Muscle layer of colon (tissue), 2 donors: ENCODE results near the gene LRRC40.

Source experiments
- H3K27ac ChIP-seq: one replicate; pipeline ENCODE4 v1.7.0; 2013; ENCODE audit warnings: low read depth, mild to moderate bottlenecking, low read length, moderate library complexity
- H3K27me3 ChIP-seq, 2 donors: one replicate each; pipeline ENCODE4 v1.7.0; 2013; ENCODE audit warnings: low read length in 2 of 2, mild to moderate bottlenecking in 2 of 2; ENCODE audit not compliant: insufficient read depth in 2 of 2, control insufficient read depth in 1 of 2
- H3K36me3 ChIP-seq: one replicate; pipeline ENCODE4 v1.7.0; 2013; ENCODE audit warnings: mild to moderate bottlenecking, low read length; ENCODE audit not compliant: insufficient read depth
- H3K4me1 ChIP-seq: one replicate; pipeline ENCODE4 v1.7.0; 2013; ENCODE audit warnings: mild to moderate bottlenecking, low read length; ENCODE audit not compliant: insufficient read depth
- H3K4me3 ChIP-seq, 2 donors: one replicate each; pipeline ENCODE4 v1.7.0; 2013; ENCODE audit warnings: low read length in 2 of 2, low read depth in 1 of 2, mild to moderate bottlenecking in 1 of 2, moderate library complexity in 1 of 2
- H3K9ac ChIP-seq: one replicate; pipeline ENCODE4 v1.7.0; 2013; ENCODE audit warnings: low read length
- H3K9me3 ChIP-seq: one replicate; pipeline ENCODE4 v1.7.0; 2013; ENCODE audit warnings: mild to moderate bottlenecking, low read length
- donor health status: abdominal sarcoma.
- donor health status: Adenocarcinoma of cecum.

The LRRC40 gene

DNA sequence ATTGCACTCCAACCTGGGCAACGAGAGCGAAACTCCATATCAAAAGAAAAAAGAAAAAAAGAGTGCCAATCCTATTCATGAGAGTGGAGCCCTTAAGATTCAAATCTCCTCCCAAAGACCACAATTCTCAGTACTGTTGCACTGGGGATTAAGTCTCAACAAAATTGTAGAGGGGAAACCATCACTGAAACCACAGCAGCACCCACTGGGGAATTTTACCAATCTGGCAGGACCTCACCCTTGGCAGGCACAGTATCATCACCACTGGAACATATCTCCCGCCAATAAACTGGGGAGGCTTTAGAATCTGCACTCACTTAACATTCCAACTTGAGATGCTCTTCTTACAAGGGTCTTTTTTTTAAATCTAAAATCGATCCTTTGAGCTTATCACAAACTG lies 41.0 kb downstream of the LRRC40 start:
- H3K9ac ChIP-seq: no peak overlapping the region
- H3K36me3 ChIP-seq: peaks cover 4% of the 10 kb centered on the region
- no peaks in the 10 kb centered on the region for H3K9me3 ChIP-seq
- no peaks in the 10 kb centered on the region for H3K4me1 ChIP-seq
- H3K27ac ChIP-seq: no peak overlapping the region
- no peak overlapping the region for H3K4me3 ChIP-seq
- H3K27me3 ChIP-seq: no peaks in the 10 kb centered on the region

- Histone ChIP-seq H3K27ac (no peak overlapping the region), H3K27me3 (no peaks in the 10 kb centered on the region), H3K4me1 (no peaks in the 10 kb centered on the region), H3K4me3 (no peak overlapping the region), H3K36me3 (no peaks in the 10 kb centered on the region), H3K9me3 (no peaks in the 10 kb centered on the region), H3K9ac (no peak overlapping the region)
Measured at GRCh38 chr1:70156529-70157120, 48.8 kb downstream of the LRRC40 start.

DNA sequence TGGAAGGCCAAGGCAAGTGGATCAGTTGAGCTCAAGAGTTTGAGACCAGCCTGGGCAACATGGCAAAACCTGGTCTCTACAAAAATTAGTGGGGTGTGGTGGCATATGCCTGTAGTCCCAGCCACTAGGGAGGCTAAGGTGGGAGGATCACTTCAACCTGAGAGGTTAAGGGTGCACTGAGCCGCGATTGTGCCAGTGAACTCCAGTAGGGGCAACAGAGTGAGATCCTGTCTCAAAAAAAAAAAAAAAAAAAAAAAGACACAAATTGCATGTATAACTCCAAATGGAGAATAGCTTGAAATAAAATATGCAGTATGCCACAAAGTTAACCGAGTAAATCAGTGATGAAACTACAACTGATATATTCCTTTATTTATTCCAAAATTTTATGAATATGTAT lies 51.6 kb downstream of the LRRC40 start:
- peaks cover 6% of the 10 kb centered on the region for H3K36me3 ChIP-seq

GRCh38 chr1:70150444-70150843 lies 54.9 kb downstream of the LRRC40 start:
- H3K4me1 ChIP-seq: no peaks in the 10 kb centered on the region
- H3K4me3 ChIP-seq: no peak overlapping the region
- H3K9ac ChIP-seq: no peak overlapping the region
- H3K27ac ChIP-seq: no peak overlapping the region
- H3K27me3 ChIP-seq: no peaks in the 10 kb centered on the region
- H3K36me3 ChIP-seq: peaks cover 6% of the 10 kb centered on the region
- H3K9me3 ChIP-seq: no peaks in the 10 kb centered on the region

More for the DNA sequence above, 51.6 kb downstream of the LRRC40 start:
- Histone ChIP-seq H3K27ac (no peak overlapping the region), H3K9me3 (no peaks in the 10 kb centered on the region), H3K4me1 (no peaks in the 10 kb centered on the region), H3K4me3 (no peak overlapping the region), H3K27me3 (no peaks in the 10 kb centered on the region), H3K9ac (no peak overlapping the region)

- Histone ChIP-seq H3K27ac (no peak overlapping the region), H3K4me1 (peaks cover 6% of the 10 kb centered on the region), H3K9ac (no peak overlapping the region), H3K4me3 (no peak overlapping the region), H3K9me3 (no peaks in the 10 kb centered on the region), H3K27me3 (no peaks in the 10 kb centered on the region), H3K36me3 (peaks cover 6% of the 10 kb centered on the region)
Measured at GRCh38 chr1:70146488-70146887, 58.9 kb downstream of the LRRC40 start.

GRCh38 chr1:70143048-70143659 lies 62.2 kb downstream of the LRRC40 start:
- Histone ChIP-seq H3K27ac (no peak overlapping the region), H3K27me3 (no peaks in the 10 kb centered on the region), H3K9ac (no peak overlapping the region)

DNA sequence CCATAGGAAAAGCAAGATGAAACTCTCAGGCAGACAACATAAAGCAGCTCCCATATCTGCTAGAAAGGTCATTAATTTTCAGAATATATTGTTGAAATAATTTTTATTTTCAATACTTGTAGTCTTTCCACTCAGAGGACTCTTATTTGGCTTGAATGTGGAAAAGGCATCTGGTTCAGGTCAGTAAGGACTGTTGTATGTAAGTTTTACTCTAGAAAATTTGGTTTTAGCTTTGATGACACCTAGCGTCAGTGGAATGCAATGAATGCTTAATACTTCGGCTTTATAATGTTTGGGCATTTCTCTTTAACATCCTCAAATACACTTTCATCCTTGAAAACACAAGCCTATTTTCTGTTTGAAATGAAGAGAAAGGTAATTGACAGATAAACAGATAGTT lies 63.3 kb downstream of the LRRC40 start:
- Histone ChIP-seq H3K9me3 (no peaks in the 10 kb centered on the region), H3K27me3 (no peaks in the 10 kb centered on the region), H3K9ac (no peak overlapping the region), H3K27ac (no peak overlapping the region), H3K4me3 (no peak overlapping the region), H3K36me3 (no peaks in the 10 kb centered on the region), H3K4me1 (peaks cover 18% of the 10 kb centered on the region)

More at GRCh38 chr1:70143048-70143659, 62.2 kb downstream of the LRRC40 start:
- Histone ChIP-seq H3K4me1 (peaks cover 18% of the 10 kb centered on the region), H3K9me3 (no peaks in the 10 kb centered on the region), H3K4me3 (no peak overlapping the region), H3K36me3 (no peaks in the 10 kb centered on the region)

DNA sequence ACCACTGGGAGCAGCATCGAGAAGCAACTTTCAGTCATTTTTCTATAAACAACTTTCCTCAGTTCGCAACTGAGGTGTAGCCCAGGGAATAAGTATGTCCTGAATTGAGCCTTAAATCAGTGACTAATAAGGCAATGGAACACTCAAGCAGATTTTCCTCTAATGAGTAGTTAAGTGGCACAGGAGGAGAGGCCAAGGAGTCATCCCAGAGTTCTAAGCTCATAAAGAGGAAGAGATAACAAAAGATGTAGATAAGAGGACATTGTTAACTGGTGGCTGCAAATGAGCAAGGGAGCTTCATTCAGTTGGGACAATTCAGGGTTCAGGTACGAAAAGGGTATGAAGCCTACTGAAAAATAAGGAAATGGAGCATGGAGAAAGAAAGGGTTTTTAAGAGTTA lies 64.5 kb downstream of the LRRC40 start:
- no peaks in the 10 kb centered on the region for H3K9me3 ChIP-seq
- no peaks in the 10 kb centered on the region for H3K36me3 ChIP-seq
- H3K27ac ChIP-seq: no peak overlapping the region
- H3K4me3 ChIP-seq: no peak overlapping the region
- H3K4me1 ChIP-seq: peaks cover 18% of the 10 kb centered on the region
- no peaks in the 10 kb centered on the region for H3K27me3 ChIP-seq
- H3K9ac ChIP-seq: no peak overlapping the region

DNA sequence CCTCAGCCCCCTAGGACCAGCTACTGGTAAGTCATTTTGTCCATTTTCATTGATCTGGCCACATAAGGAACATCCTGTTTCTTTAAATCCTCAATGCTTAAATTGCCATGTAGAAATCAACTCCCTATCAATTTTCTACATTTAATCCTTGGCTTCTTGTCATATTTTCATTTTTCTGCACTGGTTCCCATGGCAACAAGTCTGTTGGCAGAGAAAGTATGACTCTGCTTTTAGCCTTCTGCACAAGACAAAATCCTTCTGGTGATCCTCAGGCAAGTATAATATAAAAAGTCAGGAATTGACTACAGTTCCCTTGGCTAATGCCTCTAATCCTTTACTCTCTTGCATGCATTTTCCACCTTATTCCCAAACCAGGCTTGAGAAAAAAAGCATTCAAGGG lies 65.0 kb downstream of the LRRC40 start:
- Histone ChIP-seq H3K27ac (no peak overlapping the region), H3K9me3 (no peaks in the 10 kb centered on the region)

GRCh38 chr1:70134148-70134547 lies 71.2 kb downstream of the LRRC40 start:
- Histone ChIP-seq H3K27ac (no peak overlapping the region), H3K4me1 (no peaks in the 10 kb centered on the region), H3K27me3 (no peaks in the 10 kb centered on the region), H3K4me3 (no peak overlapping the region), H3K36me3 (no peaks in the 10 kb centered on the region), H3K9ac (no peak overlapping the region), H3K9me3 (no peaks in the 10 kb centered on the region)

More for the DNA sequence above, 65.0 kb downstream of the LRRC40 start:
- Histone ChIP-seq H3K27me3 (no peaks in the 10 kb centered on the region), H3K36me3 (no peaks in the 10 kb centered on the region), H3K9ac (no peak overlapping the region), H3K4me1 (peaks cover 18% of the 10 kb centered on the region), H3K4me3 (no peak overlapping the region)

DNA sequence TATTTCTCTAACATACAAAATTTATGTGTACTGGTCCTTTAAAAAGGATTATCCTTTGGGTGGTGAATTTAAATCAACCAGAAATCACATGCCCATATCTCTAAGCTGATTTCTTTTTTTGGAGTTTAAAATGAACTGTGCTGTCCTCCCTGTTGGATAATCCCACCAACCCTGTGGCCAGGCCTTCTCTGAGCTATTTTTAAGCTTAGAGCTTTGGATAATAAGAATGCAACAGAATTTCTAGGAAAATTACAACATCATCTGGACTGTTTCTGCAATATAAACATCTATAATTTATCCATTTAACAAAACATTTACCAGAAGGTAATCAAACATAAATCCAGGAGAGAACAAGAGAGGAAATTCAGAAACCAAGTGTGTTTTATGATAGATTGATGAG lies 88.3 kb downstream of the LRRC40 start:
- no peaks in the 10 kb centered on the region for H3K9me3 ChIP-seq
- H3K4me1 ChIP-seq: no peaks in the 10 kb centered on the region
- no peak overlapping the region for H3K27ac ChIP-seq
- H3K4me3 ChIP-seq: no peak overlapping the region
- H3K36me3 ChIP-seq: no peaks in the 10 kb centered on the region
- H3K9ac ChIP-seq: no peak overlapping the region
- no peaks in the 10 kb centered on the region for H3K27me3 ChIP-seq

DNA sequence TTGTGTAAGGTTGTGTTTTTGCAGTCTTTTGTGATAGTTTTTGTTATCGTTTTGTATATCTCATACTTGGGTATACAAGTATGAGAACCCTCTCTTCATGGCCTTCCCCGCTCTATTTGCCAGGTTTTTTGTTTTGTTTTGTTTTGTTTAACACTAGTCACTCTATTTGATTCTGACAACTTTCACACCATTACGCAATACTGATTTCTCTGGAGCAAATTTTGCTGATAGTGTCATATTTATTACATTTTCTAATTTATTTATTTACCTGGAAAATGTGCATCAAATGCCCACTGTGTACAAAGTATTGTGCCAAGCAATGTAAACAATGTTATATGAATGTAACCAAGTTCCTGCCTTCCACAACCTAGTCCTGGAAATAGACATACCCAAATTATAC lies 90.1 kb downstream of the LRRC40 start:
- H3K9me3 ChIP-seq: no peaks in the 10 kb centered on the region
- no peak overlapping the region for H3K4me3 ChIP-seq
- H3K27me3 ChIP-seq: no peaks in the 10 kb centered on the region
- no peak overlapping the region for H3K27ac ChIP-seq
- no peak overlapping the region for H3K9ac ChIP-seq
- no peaks in the 10 kb centered on the region for H3K36me3 ChIP-seq
- H3K4me1 ChIP-seq: no peaks in the 10 kb centered on the region
